GOT3 (cell line): ENCODE measurements around the gene SLC35F3.
A peak's percentile ranks its signal among the peaks of the same experiment; 100 is the strongest.

ENCODE experiments used
- DNase-seq: peaks from one replicate; lab custom pipeline; 2025; ENCODE audit warnings: mixed read lengths; lab: John Stamatoyannopoulos, UW

Gene SLC35F3

GRCh38 chr1:234040446-234041317, 136.2 kb downstream of the SLC35F3 start:
- DNase-seq: no peak

GRCh38 chr1:234044079-234044478, 139.6 kb downstream of the SLC35F3 start:
- no peak for DNase-seq

- DNase-seq: no peak
Measured at GRCh38 chr1:234047123-234047522, 142.6 kb downstream of the SLC35F3 start.

GRCh38 chr1:234062166-234062565, 157.7 kb downstream of the SLC35F3 start:
- DNase-seq: no peak

GRCh38 chr1:234065794-234066447, 161.4 kb downstream of the SLC35F3 start:
- peak; percentile 24 for DNase-seq

GRCh38 chr1:234067581-234068337, 163.3 kb downstream of the SLC35F3 start:
- DNase-seq: no peak

GRCh38 chr1:234069760-234070159, 165.3 kb downstream of the SLC35F3 start:
- no peak for DNase-seq

- no peak for DNase-seq
Measured at GRCh38 chr1:234072793-234073192, 168.3 kb downstream of the SLC35F3 start.

GRCh38 chr1:234078143-234078542, 173.7 kb downstream of the SLC35F3 start:
- DNase-seq: no peak

- no peak for DNase-seq
Measured at GRCh38 chr1:234079896-234080295, 175.4 kb downstream of the SLC35F3 start.

GRCh38 chr1:234083460-234083859, 179.0 kb downstream of the SLC35F3 start:
- DNase-seq: no peak

GRCh38 chr1:234089396-234089795, 184.9 kb downstream of the SLC35F3 start:
- DNase-seq: no peak

- no peak for DNase-seq
Measured at GRCh38 chr1:234090212-234091064, 186.0 kb downstream of the SLC35F3 start.

GRCh38 chr1:234091065-234091401, 186.6 kb downstream of the SLC35F3 start:
- DNase-seq: no peak

- DNase-seq: no peak
Measured at GRCh38 chr1:234091876-234092275, 187.4 kb downstream of the SLC35F3 start.

GRCh38 chr1:234093107-234093506, 188.6 kb downstream of the SLC35F3 start:
- DNase-seq: no peak

GRCh38 chr1:234093741-234094140, 189.3 kb downstream of the SLC35F3 start:
- DNase-seq: no peak

- no peak for DNase-seq
Measured at GRCh38 chr1:234094172-234094571, 189.7 kb downstream of the SLC35F3 start.

GRCh38 chr1:234096161-234096770, 191.8 kb downstream of the SLC35F3 start:
- no peak for DNase-seq

GRCh38 chr1:234102583-234102982, 198.1 kb downstream of the SLC35F3 start:
- DNase-seq: no peak

GRCh38 chr1:234103198-234103597, 198.7 kb downstream of the SLC35F3 start:
- no peak for DNase-seq
